Natural killer cell (primary cell): ENCODE results near the gene UBE2D4. TPM values are rescaled to one million over a fixed set of nuclear protein-coding genes. Genes with fewer than 3 reads are reported as not detected.
"Not testable (repeated sequence)": the region's sequence is repeated elsewhere in the genome, so short reads cannot be mapped to it uniquely, and the experiment has no call there.

Experiments used
- ATAC-seq, 3 donors: fragments of 150-1000 bp in 2 of 3; fragments of 200-7000 bp in 1 of 3; cut with Tn5 transposase; 1 replicate in 1 of 3; 2 replicates in 2 of 3; pipeline ENCODE4 v1.10.0; 2021; ENCODE audit warnings: mild to moderate bottlenecking in 2 of 3, moderate library complexity in 2 of 3
- DNase-seq, 2 donors: peaks; one replicate each; pipeline versions ENCODE4 v3.0.0 to v3.0.0-alpha.2; 2013 to 2021; ENCODE audit warnings: mixed read lengths in 1 of 2
- H3K27ac ChIP-seq: one replicate; pipeline ENCODE4 v1.5.1; 2013; ENCODE audit warnings: mild to moderate bottlenecking, low read length
- H3K27me3 ChIP-seq: one replicate; pipeline ENCODE4 v1.6.1; 2013; ENCODE audit warnings: low read length; ENCODE audit not compliant: control insufficient read depth, insufficient read depth
- H3K36me3 ChIP-seq: one replicate; pipeline ENCODE4 v1.6.1; 2013; ENCODE audit warnings: low read length; ENCODE audit not compliant: control insufficient read depth, insufficient read depth
- H3K4me1 ChIP-seq: one replicate; pipeline ENCODE4 v1.6.1; 2013; ENCODE audit warnings: low read length; ENCODE audit not compliant: control insufficient read depth, insufficient read depth
- H3K4me3 ChIP-seq: one replicate; pipeline ENCODE4 v1.5.1; 2013; ENCODE audit warnings: low read length
- H3K9me3 ChIP-seq: one replicate; pipeline ENCODE4 v1.6.1; 2013; ENCODE audit warnings: low read length; ENCODE audit not compliant: control insufficient read depth, insufficient read depth
- H3K27ac Mint-ChIP-seq, 2 donors: one replicate each; pipeline ENCODE4 v1.8.0; 2022; ENCODE audit warnings: mild to moderate bottlenecking in 2 of 2, mixed read lengths in 2 of 2, moderate library complexity in 1 of 2
- H3K27me3 Mint-ChIP-seq, 2 donors: one replicate each; pipeline ENCODE4 v1.8.0; 2022; ENCODE audit warnings: low read depth in 2 of 2, mixed read lengths in 2 of 2
- H3K36me3 Mint-ChIP-seq: one replicate; pipeline ENCODE4 v1.8.0; 2022; ENCODE audit warnings: mixed read lengths
- H3K4me1 Mint-ChIP-seq, 2 donors: one replicate each; pipeline ENCODE4 v1.8.0; 2022; ENCODE audit warnings: mixed read lengths in 2 of 2
- H3K4me3 Mint-ChIP-seq: one replicate; pipeline ENCODE4 v1.8.0; 2022; ENCODE audit warnings: mild to moderate bottlenecking, moderate library complexity, mixed read lengths
- H3K9me3 Mint-ChIP-seq, 2 donors: one replicate each; pipeline ENCODE4 v1.8.0; 2022; ENCODE audit warnings: mixed read lengths in 2 of 2
- WGBS: methylation state at CpG from one replicate; pipeline ENCODE4 v1.1.7; 2013; ENCODE audit warnings: missing lambda C conversion rate; ENCODE audit not compliant: insufficient coverage; 5-methylcytosine and 5-hydroxymethylcytosine counted together
- intact Hi-C: fragments of 100-400 bp; cut with micrococcal nuclease; formaldehyde crosslinking; loops from one replicate; pipeline ENCODE4 v1.14.2; 2022
- total RNA-seq, 4 donors: library from RNA; stranded (reverse); fragments of 120-200 nt in 1 of 4; gene quantifications; one replicate each; pipeline versions ENCODE4 v1.2.3 to v1.2.4, GENCODE V29; 2013 to 2022
- TF ChIP-seq, protein P1 (sequence below): fragments of 200-600 bp; IDR thresholded peaks from one replicate; pipeline ENCODE4 v1.8.0; 2022; ENCODE audit warnings: antibody characterized with exemption

UBE2D4 gene
- total RNA-seq, 3 donors from 2014 or later (not counting 1 experiment from before 2014, with no cell fraction given) = 5.3 to 10.6 (median 9.6) TPM

DNA sequence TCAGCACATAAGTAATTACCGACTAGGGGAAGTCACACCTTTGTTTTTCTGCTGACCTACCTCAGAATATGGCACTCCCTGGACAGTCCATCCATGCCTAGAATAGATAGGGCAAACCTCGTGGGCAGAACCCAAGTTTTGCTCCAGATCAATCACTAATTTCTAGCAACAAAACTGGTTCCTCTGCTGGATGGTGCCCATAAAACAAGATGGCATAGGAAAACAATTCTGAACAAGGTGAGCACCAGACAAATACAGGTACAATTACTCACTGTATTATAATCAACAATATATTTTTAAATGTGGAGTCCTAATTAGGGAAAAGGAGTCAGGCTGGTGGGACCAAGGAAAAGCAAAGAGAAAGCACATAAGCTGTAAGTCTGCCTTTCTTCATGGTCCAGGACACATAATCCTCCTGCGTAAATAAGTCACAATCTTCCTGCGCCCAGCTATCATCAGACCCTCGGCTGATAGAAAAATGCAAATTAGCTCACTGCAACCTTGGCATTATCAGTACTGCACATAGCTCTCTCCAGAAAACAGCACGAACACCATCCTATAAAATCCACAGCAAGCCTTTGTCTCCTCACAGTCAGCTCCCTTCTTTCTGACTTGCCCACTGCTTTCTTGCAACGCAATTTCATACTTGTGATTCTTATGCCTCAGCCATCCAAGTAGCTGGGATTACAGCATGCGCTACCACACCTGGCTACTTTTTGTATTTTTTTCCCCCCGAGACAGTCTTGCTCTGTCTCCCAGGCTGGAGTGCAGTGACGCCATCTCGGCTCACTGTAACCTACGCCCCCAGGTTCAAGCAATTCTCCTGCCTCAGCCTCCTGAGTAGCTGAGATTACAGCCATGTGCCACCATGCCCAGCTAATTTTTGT, 34.9 kb upstream of the UBE2D4 start:
- H3K27me3 ChIP-seq = no peaks in the 10 kb centered on the region
- H3K27ac Mint-ChIP-seq = no peak overlapping the region
- H3K4me1 ChIP-seq = peaks cover 19% of the 10 kb centered on the region
- no peaks in the 10 kb centered on the region for H3K36me3 Mint-ChIP-seq
- H3K9me3 ChIP-seq = no peaks in the 10 kb centered on the region
- peaks cover 17 to 42% of the 10 kb centered on the region in 2 donors for H3K27me3 Mint-ChIP-seq
- peak overlapping the region; percentile 13 for H3K4me3 Mint-ChIP-seq
- peaks cover 2% of the 10 kb centered on the region for H3K36me3 ChIP-seq
- 91% methylated on average over 12 of the region's 12 CpGs for WGBS
- DNase-seq (no peak), ATAC-seq (no peak)
- H3K4me3 ChIP-seq = no peak overlapping the region
- intact Hi-C loops = no loop called here
- no peak overlapping the region for H3K27ac ChIP-seq
- H3K9me3 Mint-ChIP-seq = no peaks in the 10 kb centered on the region
- TF ChIP-seq, protein P1, sequence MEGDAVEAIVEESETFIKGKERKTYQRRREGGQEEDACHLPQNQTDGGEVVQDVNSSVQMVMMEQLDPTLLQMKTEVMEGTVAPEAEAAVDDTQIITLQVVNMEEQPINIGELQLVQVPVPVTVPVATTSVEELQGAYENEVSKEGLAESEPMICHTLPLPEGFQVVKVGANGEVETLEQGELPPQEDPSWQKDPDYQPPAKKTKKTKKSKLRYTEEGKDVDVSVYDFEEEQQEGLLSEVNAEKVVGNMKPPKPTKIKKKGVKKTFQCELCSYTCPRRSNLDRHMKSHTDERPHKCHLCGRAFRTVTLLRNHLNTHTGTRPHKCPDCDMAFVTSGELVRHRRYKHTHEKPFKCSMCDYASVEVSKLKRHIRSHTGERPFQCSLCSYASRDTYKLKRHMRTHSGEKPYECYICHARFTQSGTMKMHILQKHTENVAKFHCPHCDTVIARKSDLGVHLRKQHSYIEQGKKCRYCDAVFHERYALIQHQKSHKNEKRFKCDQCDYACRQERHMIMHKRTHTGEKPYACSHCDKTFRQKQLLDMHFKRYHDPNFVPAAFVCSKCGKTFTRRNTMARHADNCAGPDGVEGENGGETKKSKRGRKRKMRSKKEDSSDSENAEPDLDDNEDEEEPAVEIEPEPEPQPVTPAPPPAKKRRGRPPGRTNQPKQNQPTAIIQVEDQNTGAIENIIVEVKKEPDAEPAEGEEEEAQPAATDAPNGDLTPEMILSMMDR = no peak
- H3K4me1 Mint-ChIP-seq = peaks cover 58 to 65% of the 10 kb centered on the region in 2 donors

DNA sequence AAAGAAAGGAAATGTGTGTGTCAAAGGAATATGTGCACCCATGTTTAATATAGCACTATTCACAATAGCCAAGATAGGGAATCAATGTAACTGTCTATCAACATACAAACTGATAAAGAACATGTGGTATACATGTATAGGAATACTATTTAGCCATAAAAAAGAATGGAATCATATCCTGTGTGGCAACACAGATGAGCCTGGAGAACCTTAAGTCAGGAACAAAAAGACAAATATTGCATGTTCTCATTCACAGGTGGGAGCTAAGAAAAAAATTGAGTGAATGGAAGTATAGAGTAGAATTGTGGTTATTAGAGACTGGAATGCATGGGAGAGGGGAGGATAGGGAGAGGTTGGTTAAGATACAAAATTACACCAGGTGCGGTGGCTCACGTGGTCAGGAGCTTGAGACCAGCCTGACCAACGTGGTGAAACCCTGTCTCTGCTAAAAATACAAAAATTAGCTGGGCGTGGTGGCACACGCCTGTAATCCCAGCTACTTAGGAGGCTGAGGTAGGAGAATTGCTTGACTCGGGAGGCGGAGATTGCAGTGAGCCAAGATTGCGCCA, 30.3 kb upstream of the UBE2D4 start:
- DNase-seq (no peak), ATAC-seq (no peak)
- H3K9me3 ChIP-seq = no peaks in the 10 kb centered on the region
- no peaks in the 10 kb centered on the region for H3K9me3 Mint-ChIP-seq
- TF ChIP-seq, protein P1 = no peak
- peaks cover 19% of the 10 kb centered on the region for H3K4me1 ChIP-seq
- WGBS = 85% methylated on average over 8 of the region's 8 CpGs
- H3K36me3 Mint-ChIP-seq = no peaks in the 10 kb centered on the region
- peaks cover 42 to 47% of the 10 kb centered on the region in 2 donors for H3K4me1 Mint-ChIP-seq
- no peaks in the 10 kb centered on the region for H3K27me3 ChIP-seq
- no peak overlapping the region for H3K4me3 Mint-ChIP-seq
- no peak overlapping the region for H3K27ac Mint-ChIP-seq
- H3K36me3 ChIP-seq = no peaks in the 10 kb centered on the region
- H3K27ac ChIP-seq = no peak overlapping the region
- no peak overlapping the region for H3K4me3 ChIP-seq
- intact Hi-C loops = no loop called here
- H3K27me3 Mint-ChIP-seq = peaks cover 13 to 30% of the 10 kb centered on the region in 2 donors

DNA sequence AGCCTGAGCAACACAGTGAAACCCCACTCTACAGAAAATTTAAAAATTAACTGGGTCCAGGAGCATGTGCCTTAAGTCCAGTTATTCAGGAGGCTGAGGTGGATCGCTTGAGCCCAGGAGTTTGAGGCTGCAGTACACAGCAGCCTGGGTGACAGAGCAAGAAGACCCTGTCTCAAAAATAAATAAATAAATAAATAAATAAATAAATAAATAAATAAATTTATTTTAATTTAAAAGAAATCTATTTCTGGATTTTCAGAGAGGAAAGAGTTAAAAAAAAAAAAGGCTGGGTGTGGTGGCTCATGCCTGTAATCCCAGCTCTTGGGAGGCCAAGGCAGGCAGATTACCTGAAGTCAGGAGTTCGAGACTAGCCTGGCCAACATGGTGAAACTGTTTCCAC, 27.7 kb upstream of the UBE2D4 start:
- WGBS = 94% methylated on average over 1 of the region's 2 CpGs
- H3K9me3 ChIP-seq, ATAC-seq, H3K27ac ChIP-seq, H3K9me3 Mint-ChIP-seq, H3K4me3 Mint-ChIP-seq, intact Hi-C loops, DNase-seq, H3K36me3 Mint-ChIP-seq, H3K36me3 ChIP-seq, H3K27me3 ChIP-seq, H3K4me3 ChIP-seq, H3K4me1 ChIP-seq, H3K27ac Mint-ChIP-seq: not testable (repeated sequence)
- peaks cover 2 to 13% of the 10 kb centered on the region in 2 donors for H3K27me3 Mint-ChIP-seq
- peaks cover 31 to 38% of the 10 kb centered on the region in 2 donors for H3K4me1 Mint-ChIP-seq

DNA sequence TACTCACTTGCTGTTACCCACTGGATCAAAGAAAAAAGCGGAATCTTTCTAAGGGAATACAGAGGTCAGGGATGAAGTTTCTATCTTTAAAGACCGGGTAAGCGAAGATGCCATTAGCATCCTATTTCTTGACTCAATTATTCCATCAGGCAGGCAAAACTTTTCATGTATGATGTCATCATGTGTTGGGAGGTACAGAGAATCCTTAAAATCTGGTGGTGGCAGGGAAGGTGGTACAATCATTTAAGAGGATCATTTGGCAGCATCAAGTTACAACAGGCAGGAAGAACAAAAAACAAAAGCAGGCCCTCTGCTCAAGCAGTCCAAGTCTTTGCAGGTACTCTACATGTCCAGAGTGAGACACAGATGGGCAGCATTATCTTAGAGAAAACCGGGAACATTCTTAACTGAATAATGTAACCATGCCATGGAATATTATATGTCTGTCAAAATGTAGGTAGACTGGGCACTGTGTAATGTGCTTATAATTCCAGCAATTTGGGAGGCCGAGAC, 23.6 kb upstream of the UBE2D4 start:
- no peak for DNase-seq
- H3K4me1 Mint-ChIP-seq = peaks cover 18 to 37% of the 10 kb centered on the region in 2 donors
- H3K4me3 Mint-ChIP-seq = no peak overlapping the region
- H3K27ac ChIP-seq = no peak overlapping the region
- TF ChIP-seq, protein P1 = no peak
- H3K27me3 ChIP-seq = no peaks in the 10 kb centered on the region
- no peaks in the 10 kb centered on the region for H3K9me3 Mint-ChIP-seq
- no peak overlapping the region for H3K4me3 ChIP-seq
- H3K27me3 Mint-ChIP-seq = no peaks in the 10 kb centered on the region
- H3K4me1 ChIP-seq = peaks cover 13% of the 10 kb centered on the region
- H3K36me3 ChIP-seq = no peaks in the 10 kb centered on the region
- no peaks in the 10 kb centered on the region for H3K36me3 Mint-ChIP-seq
- 100% methylated on average over 4 of the region's 5 CpGs for WGBS
- H3K27ac Mint-ChIP-seq = peak overlapping the region in 1 of 2 donors; percentile 12
- ATAC-seq = no peak
- intact Hi-C loops = no loop called here
- no peaks in the 10 kb centered on the region for H3K9me3 ChIP-seq
